Stimulated activated CD4-positive, alpha-beta T cell treated with anti-CD3 and anti-CD28 coated beads, Interleukin-1b, Interleukin-23, amount 100 ng/mL, for 4 hours (primary cell): ENCODE results near the gene NUP98.

ENCODE experiments used
- DNase-seq, 2 donors: peaks; one replicate each; pipeline ENCODE4 v3.0.0-alpha.2; 2020; ENCODE audit warnings: low read depth in 2 of 2

NUP98 gene

DNA sequence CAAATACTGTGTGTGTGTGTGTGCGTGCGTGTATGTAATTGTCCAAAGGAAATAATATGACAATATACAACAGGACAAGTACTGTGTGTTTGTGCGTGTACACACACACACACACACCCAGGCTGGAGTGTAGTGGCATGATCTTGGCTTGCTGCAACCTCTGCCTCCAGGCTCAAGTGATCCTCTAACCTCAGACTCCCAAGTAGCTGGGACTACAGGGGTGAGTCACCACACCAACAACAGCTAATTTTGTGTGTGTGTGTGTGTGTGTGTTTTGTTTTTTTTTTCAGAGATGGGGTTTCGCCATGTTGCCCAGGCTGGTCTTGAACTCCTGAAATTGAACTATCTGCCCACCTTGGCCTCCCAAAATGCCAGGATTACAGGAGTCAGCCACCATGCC lies 61.5 kb downstream of the NUP98 start:
- DNase-seq = no peak

- DNase-seq = no peak
These were observed 64.5 kb downstream of the NUP98 start for GRCh38 chr11:3732671-3733436.

GRCh38 chr11:3723014-3723708 lies 74.2 kb downstream of the NUP98 start:
- DNase-seq = no peak

DNA sequence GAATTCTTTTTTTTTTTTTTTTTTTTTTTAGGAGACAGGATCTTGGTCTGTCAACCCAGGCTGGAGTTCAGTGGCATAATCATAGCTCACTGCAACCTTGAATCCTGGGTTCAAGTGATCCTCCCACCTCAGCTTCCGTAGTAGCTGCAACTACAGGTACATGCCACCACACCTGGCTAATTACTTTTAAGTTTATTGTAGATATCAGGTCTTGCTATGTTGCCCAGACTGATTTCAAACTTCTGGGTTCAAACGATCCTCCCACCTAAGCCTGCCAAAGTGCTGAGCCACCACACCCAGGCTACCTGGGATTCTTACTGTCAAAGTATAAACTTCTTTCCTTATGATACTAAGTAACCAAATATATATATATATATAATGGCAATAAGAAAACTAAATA lies 75.3 kb downstream of the NUP98 start:
- DNase-seq = no peak

GRCh38 chr11:3720997-3721396 lies 76.4 kb downstream of the NUP98 start:
- no peak for DNase-seq

DNA sequence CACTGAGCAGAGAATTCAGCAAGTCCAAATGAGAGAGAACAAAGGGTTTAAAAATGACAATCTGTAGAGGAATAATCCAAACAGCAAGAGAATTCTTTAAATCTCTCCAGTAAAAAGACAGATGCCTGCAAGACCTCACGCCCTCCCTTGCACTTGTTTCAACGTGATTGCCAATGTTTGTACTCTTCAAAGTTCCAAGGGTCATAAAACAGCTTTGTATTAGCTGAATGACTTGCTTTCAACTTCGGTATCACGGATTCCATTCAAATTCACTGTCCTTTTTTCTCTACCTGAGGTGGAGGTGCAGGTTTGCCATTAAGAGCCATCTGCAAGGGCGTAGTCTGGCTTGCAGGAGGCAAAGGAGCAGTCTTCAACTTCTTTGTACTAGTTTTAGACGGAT lies 85.1 kb downstream of the NUP98 start:
- DNase-seq = no peak

GRCh38 chr11:3710485-3711259 lies 86.7 kb downstream of the NUP98 start:
- DNase-seq = no peak

GRCh38 chr11:3709977-3710376 lies 87.4 kb downstream of the NUP98 start:
- DNase-seq = no peak

- no peak for DNase-seq
These were observed 90.2 kb downstream of the NUP98 start for GRCh38 chr11:3707176-3707575.

DNA sequence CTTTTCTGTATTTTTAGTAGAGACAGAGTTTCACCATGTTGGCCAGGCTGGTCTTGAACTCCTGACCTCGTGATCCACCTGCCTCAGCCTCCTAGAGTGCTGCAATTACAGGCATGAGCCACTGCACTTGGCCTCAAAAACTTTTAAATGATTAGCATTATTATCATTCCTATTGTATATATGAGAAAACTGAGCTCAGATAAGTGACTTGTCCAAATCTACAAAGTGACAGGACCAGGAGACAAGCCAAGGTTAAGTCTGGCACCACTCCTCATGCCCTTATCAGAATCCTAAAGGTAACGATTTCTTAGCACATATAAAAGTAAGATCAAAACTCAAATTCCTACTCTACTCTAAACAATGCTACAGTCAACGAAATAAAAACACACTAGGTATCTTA lies 94.0 kb downstream of the NUP98 start:
- no peak for DNase-seq

GRCh38 chr11:3700910-3701309 lies 96.4 kb downstream of the NUP98 start:
- DNase-seq = no peak

GRCh38 chr11:3700410-3700809 lies 96.9 kb downstream of the NUP98 start:
- DNase-seq = no peak

DNA sequence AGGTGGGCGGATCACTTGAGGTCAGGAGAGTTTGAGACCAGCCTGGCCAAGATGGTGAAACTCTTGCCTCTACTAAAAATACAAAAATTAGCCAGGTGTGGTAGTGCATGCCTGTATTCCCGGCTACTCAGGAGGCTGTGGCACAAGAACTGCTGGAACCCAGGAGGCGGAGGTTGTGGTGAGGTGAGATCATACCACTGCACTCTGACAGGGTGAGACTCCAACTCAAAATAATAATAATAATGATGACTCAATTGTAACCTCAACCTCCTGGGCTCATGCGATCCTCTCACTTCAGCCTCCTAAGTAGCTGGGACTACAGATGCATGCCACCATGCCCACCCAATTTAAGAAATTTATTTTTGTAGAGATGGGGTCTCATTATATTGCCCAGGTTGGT lies 110.6 kb downstream of the NUP98 start:
- no peak for DNase-seq

- DNase-seq = no peak
These were observed 111.4 kb downstream of the NUP98 start for GRCh38 chr11:3685923-3686322.

DNA sequence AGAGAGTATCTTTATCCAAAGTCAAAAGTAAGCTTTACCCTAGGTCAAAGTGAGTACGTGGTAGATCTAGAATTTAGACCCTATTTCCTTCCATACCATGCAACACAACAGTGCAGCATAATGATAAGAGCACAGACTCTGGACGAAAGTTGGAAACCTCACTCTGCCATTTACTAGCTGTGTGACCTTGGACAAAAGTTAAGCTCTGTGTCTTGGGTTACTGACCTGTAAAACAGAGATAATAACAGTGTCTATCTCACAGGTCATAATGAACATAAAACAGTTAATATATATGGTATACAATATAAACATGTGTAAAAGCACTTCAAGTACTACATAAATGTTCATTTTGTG lies 112.6 kb downstream of the NUP98 start:
- DNase-seq = no peak

DNA sequence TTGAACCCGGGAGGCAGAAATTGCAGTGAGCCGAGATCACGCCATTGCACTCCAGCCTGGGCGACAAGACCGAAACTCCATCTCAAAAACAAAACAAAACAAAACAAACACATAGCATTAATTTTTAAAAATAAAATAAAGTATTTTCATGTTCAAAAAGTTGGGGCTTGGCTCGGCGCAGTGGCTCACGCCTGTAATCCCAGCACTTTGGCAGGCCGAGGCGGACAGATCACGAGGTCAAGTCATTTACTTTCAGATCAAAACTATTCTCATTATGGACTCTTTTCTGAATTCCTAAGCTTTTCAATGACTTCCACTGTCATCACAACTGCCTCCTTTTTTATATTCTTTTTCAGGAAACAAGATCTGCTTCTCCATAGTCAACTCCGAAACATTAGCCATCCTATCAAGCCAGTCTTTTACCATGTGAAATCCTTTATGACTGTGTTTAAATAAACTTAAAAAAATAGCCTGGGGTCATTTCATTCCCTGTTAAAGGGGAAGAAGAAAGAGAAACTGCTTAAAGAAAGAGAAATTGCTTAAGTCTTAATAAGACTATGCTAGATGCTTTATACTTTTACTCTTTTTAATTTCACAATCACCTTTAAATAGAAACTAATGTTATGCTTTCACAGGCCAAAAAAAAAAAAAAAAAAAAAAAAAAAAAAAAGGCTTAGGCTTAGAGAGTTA lies 113.1 kb downstream of the NUP98 start:
- no peak for DNase-seq

DNA sequence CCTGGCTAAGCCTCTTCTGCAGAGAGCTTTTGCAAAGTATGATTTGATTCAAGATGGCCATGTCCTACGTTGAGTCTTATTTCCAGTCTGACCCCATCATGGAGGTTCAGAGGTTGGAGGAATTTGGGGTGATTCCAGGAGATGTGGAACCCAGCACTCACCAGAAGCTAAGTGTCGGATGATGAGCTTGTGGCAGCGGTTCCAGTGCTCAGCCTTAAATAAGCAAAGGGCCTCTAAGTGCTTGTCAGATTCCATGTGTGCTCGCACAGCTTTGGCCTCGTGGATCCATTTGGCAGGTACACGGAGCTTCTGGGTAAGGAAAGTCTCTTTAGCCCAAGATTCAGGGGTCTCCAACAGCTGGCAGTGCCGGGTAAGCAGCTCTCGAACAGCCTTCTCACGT lies 114.3 kb downstream of the NUP98 start:
- no peak for DNase-seq

DNA sequence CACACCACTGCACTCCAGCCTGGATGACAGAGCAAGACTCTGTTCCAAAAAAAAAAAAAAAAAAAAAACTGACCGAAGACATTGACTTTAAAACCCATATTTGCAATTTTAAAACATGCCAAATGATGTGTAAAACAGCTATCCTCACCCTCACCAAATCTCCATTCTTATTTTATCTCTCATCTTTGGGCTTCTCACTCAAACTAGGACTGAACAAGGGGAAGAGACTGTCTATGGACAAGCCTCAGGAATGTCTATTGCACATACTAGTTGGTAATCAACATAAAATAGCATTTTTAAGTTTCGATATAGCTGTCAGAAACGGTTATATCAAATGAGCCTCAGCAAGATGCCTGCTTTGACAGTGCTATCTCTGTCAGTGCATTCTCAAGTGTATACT lies 118.3 kb downstream of the NUP98 start:
- DNase-seq = no peak

DNA sequence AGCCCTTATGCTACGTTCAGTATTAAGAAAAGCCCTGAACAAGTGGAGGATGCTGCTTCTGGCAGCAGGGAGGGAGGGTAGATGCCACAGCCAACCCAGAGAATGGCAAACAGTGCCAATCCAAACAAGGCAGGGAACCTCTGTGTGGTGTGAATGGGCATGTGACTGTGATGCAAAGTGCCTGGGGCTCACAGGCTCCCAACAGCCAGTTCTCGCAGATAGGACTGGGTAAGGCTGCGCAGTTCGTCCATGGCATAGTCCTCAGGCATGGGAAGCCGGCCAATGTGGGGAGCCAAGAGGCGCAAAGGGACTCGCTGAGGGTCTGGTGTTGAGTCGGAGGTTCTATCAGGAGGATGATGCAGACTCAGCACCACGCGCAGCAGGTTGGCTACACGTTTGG lies 121.4 kb downstream of the NUP98 start:
- no peak for DNase-seq

- DNase-seq = no peak
These were observed 123.2 kb downstream of the NUP98 start for GRCh38 chr11:3674189-3674588.

DNA sequence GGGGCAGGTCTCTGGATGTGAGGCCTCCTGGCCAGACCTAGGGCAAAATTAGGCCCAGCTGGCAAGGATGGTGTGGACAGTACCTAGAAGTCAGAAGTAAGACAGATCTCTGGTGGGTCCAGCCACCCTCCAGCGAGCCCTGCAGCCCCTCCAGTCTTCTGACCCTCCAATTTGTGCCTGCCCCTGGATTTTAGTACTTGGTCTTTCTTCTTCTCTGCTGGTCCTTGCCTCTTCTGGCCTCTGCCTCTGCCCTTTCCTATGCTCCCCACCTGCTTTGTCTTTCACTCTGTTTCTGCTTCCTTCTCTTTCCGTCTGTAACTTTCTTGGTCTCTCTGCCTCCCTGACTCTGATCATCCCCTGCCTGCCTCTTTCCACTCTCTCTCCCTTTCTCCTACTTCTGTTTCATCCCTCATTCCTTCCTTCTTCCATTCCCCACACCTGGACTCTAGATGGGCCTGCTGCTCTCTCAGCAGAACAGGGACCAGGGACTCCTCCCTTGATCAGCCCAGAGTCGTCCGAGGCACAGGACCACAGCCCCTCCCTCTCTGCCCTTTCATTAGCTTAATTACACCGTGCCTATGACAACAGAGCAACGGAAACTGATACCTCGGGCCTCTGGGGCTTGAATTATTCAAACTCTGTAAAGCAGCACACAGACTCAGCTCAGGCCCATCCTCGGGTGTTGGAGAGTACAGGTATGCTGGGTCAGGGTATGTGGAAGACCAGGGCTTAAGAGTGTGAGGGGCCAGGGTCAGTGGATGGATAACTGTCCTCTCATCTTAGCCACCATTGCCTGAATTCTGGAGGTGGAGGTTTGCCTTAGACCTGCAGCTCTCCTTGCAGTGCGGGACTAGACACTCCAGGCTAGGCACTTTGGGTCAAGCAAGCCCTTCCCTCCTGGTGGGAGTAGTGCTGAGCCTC lies 125.8 kb downstream of the NUP98 start, which contains the start of gene CHRNA10:
TSS of gene CHRNA10 (minus strand) at position 51 of the 921 bp plus-strand sequence. CDS start 72 bp downstream, outside the sequence.
- no peak for DNase-seq
